Stimulated activated CD8-positive, alpha-beta memory T cell treated with anti-CD3 and anti-CD28 coated beads, Interleukin-15, amount 100 ng/mL, for 1 hour (primary cell): Measurements from ENCODE around the gene C6orf136.

Source experiments
- DNase-seq: peaks from one replicate; pipeline ENCODE4 v3.0.0-alpha.2; 2020; ENCODE audit warnings: low read depth

The C6orf136 gene

GRCh38 chr6:30615958-30616810 lies 30.7 kb upstream of the C6orf136 start:
- DNase-seq: no peak

GRCh38 chr6:30616811-30617564 lies 29.9 kb upstream of the C6orf136 start, which contains the start of gene PPP1R10:
Gene PPP1R10 (minus strand): TSS chr6:30617243. CDS start chr6:30609944, 7,299 bp downstream.
- peak; percentile 93 for DNase-seq

- peak; percentile 94 for DNase-seq
These were observed 29.2 kb upstream of the C6orf136 start, which contains the start of gene MRPS18B for GRCh38 chr6:30617565-30618269. Gene MRPS18B (plus strand): TSS chr6:30617840. CDS start chr6:30617866, 26 bp downstream.

GRCh38 chr6:30618270-30618797 lies 28.6 kb upstream of the C6orf136 start:
- DNase-seq: no peak

- no peak for DNase-seq
These were observed 27.4 kb upstream of the C6orf136 start for GRCh38 chr6:30619561-30619960.

- no peak for DNase-seq
These were observed 21.4 kb upstream of the C6orf136 start for GRCh38 chr6:30625511-30625910.

- peak; percentile 84 for DNase-seq
These were observed 20.2 kb upstream of the C6orf136 start, which contains the start of gene ATAT1 for GRCh38 chr6:30626484-30627366. Gene ATAT1 (plus strand): TSS chr6:30626874.

- no peak for DNase-seq
These were observed 11.1 kb upstream of the C6orf136 start for GRCh38 chr6:30635834-30636233.

GRCh38 chr6:30640481-30640880 lies 6.5 kb upstream of the C6orf136 start:
- DNase-seq: no peak

GRCh38 chr6:30641048-30641447 lies 5.9 kb upstream of the C6orf136 start:
- DNase-seq: no peak

- no peak for DNase-seq
These were observed 3.3 kb upstream of the C6orf136 start for GRCh38 chr6:30643656-30644055.

- no peak for DNase-seq
These were observed 2.2 kb upstream of the C6orf136 start for GRCh38 chr6:30644769-30645168.

- DNase-seq: no peak
These were observed 944 bp upstream of the C6orf136 start for GRCh38 chr6:30645989-30646388.

- peak; percentile 54 for DNase-seq
These were observed 546 bp downstream of the C6orf136 start for GRCh38 chr6:30647242-30648116.

GRCh38 chr6:30651143-30651542 lies 4.2 kb downstream of the C6orf136 start:
- no peak for DNase-seq

- no peak for DNase-seq
These were observed 8.1 kb downstream of the C6orf136 start for GRCh38 chr6:30654798-30655742.

GRCh38 chr6:30655743-30656094 lies 8.8 kb downstream of the C6orf136 start:
- DNase-seq: no peak

- DNase-seq: no peak
These were observed 9.6 kb downstream of the C6orf136 start for GRCh38 chr6:30656513-30656912.

GRCh38 chr6:30657454-30657853 lies 10.5 kb downstream of the C6orf136 start:
- DNase-seq: no peak
